ENCODE data around the gene PFN3. TPM values are rescaled to one million over a fixed set of nuclear protein-coding genes. Genes with fewer than 3 reads are reported as not detected.
A peak's percentile ranks its signal among the peaks of the same experiment; 100 is the strongest.
"Not testable (repeated sequence)": the region's sequence is repeated elsewhere in the genome, so short reads cannot be mapped to it uniquely, and the experiment has no call there.

Gene PFN3
- total RNA-seq, 1 experiment from 2014 or later: not detected

GRCh38 chr5:177375516-177375915 lies 24.9 kb downstream of the PFN3 start:
- not testable (repeated sequence) for H3K4me3 ChIP-seq; DNase-seq (ENCODE audit: low read depth in 1 of 2, low spot score in 2 of 2); H3K9me3 ChIP-seq (replicated peaks); H3K36me3 ChIP-seq; H3K27ac ChIP-seq; H3K27me3 ChIP-seq (replicated peaks)
- peaks cover 14% of the 10 kb centered on the region for H3K4me1 ChIP-seq (replicated peaks)

DNA sequence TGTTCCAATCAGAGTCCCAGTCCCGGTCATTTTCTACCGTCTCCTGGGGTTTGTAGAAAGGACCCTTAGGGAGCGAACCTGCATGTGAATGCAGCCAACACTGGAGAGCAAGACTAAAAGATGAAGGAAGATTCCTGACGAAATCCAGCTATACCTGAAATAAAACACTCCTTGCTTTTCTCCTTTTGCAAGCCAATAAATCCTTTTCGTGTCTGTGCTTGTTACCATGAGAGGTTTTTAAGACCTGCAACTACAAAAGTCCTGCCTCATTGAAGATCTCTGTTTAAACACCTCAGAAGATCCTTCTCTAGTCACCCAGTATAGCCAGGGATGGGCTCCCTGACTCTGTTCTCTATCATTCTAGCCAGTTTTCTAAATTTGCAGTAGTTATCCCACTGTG lies 26.2 kb downstream of the PFN3 start:
- Histone ChIP-seq H3K36me3 (no peaks in the 10 kb centered on the region), H3K27me3 (replicated peaks) (0 out of 2 replicates have a peak, but pooled peaks cover 3% of the 10 kb centered on the region), H3K4me3 (no peak overlapping the region), H3K9me3 (replicated peaks) (no peaks in the 10 kb centered on the region), H3K4me1 (replicated peaks) (peaks cover 6% of the 10 kb centered on the region), H3K27ac (no peak overlapping the region)
- DNase-seq (ENCODE audit: low read depth in 1 of 2, low spot score in 2 of 2): no peak

DNA sequence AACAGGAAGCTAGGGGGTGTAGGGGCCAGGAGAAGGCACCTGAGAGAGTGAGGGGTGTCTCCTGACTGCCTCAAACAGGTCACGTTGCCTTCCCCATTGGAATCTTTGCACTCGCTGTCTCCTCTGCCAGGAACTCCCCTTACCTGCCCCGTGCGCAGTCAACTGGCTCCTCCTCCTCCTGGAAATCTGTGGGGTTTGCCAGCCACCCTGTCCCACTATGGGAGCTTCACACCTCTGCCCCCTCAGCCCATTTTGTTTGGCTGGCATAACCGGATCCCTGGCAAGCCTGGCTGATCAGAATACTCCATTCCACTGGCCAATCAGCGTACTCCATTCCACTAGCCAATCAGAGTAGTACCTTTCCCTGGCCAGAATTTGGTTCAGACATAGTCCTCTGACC lies 26.7 kb downstream of the PFN3 start:
- no peaks in the 10 kb centered on the region for H3K36me3 ChIP-seq
- no peak overlapping the region for H3K4me3 ChIP-seq
- peaks cover 4% of the 10 kb centered on the region for H3K4me1 ChIP-seq (replicated peaks)
- H3K27me3 ChIP-seq (replicated peaks): 0 out of 2 replicates have a peak, but pooled peaks cover 3% of the 10 kb centered on the region
- H3K9me3 ChIP-seq (replicated peaks): no peaks in the 10 kb centered on the region
- no peak overlapping the region for H3K27ac ChIP-seq
- no peak for DNase-seq (ENCODE audit: low read depth in 1 of 2, low spot score in 2 of 2)

- peaks cover 4% of the 10 kb centered on the region for H3K4me1 ChIP-seq (replicated peaks)
- H3K4me3 ChIP-seq: no peak overlapping the region
- no peaks in the 10 kb centered on the region for H3K36me3 ChIP-seq
Measured at GRCh38 chr5:177372910-177373309, 27.6 kb downstream of the PFN3 start.

GRCh38 chr5:177372034-177372896 lies 28.2 kb downstream of the PFN3 start:
- 0 out of 2 replicates have a peak, but pooled peaks cover 9% of the 10 kb centered on the region for H3K27me3 ChIP-seq (replicated peaks)
- H3K4me1 ChIP-seq (replicated peaks): peaks cover 4% of the 10 kb centered on the region
- H3K4me3 ChIP-seq: no peak overlapping the region
- no peak for DNase-seq (ENCODE audit: low read depth in 1 of 2, low spot score in 2 of 2)
- H3K27ac ChIP-seq: no peak overlapping the region
- 0 out of 2 replicates have a peak, but pooled peaks cover 3% of the 10 kb centered on the region for H3K9me3 ChIP-seq (replicated peaks)
- H3K36me3 ChIP-seq: no peaks in the 10 kb centered on the region

More at GRCh38 chr5:177372910-177373309, 27.6 kb downstream of the PFN3 start:
- 0 out of 2 replicates have a peak, but pooled peaks cover 3% of the 10 kb centered on the region for H3K9me3 ChIP-seq (replicated peaks)
- no peak overlapping the region for H3K27ac ChIP-seq
- DNase-seq (ENCODE audit: low read depth in 1 of 2, low spot score in 2 of 2): no peak
- H3K27me3 ChIP-seq (replicated peaks): 0 out of 2 replicates have a peak, but pooled peaks cover 6% of the 10 kb centered on the region

DNA sequence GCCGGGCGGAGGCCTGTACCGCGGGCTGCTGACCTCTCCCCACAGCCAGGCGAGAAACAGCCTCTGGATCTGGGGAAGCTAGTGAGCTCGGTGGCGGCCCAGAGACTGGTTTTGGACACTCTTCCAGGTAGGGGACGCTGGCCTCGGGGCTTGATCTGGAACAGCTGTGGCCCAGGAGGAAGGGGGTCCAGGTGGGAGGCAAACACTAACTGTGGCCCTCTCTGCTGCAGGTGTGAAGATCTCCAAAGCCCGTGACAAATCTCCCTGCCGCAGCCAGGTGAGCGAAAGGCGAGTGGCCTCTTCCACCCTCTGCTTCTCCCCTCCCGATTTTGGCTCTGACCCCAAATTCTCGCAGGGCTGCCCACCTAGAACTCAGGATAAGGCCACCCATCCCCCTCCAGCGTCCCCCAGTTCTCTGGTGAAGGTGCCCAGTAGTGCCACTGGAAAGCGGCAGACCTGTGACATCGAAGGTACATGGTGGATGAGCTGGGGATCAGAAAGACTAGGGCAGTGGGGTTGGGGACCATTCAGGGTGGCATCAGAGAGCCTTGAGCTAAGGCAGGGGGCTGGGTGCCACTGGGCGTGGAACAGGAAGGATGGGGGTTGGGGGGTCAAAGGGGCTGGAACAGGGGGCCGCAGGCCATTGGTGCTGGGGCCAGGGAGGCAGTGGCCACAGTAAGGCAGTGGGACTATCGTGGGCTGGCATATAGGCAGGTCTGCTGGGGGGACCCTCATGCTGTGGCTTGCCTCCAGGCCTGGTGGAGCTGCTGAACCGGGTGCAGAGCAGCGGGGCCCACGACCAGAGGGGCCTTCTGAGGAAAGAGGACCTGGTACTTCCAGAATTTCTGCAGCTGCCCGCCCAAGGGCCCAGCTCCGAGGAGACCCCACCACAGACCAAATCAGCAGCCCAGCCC lies 29.1 kb downstream of the PFN3 start:
- H3K4me3 ChIP-seq: peak overlapping the region; percentile 26
- H3K27ac ChIP-seq: no peak overlapping the region
- H3K27me3 ChIP-seq (replicated peaks): peaks cover 9% of the 10 kb centered on the region; the same call in 1 of the 2 replicates

DNA sequence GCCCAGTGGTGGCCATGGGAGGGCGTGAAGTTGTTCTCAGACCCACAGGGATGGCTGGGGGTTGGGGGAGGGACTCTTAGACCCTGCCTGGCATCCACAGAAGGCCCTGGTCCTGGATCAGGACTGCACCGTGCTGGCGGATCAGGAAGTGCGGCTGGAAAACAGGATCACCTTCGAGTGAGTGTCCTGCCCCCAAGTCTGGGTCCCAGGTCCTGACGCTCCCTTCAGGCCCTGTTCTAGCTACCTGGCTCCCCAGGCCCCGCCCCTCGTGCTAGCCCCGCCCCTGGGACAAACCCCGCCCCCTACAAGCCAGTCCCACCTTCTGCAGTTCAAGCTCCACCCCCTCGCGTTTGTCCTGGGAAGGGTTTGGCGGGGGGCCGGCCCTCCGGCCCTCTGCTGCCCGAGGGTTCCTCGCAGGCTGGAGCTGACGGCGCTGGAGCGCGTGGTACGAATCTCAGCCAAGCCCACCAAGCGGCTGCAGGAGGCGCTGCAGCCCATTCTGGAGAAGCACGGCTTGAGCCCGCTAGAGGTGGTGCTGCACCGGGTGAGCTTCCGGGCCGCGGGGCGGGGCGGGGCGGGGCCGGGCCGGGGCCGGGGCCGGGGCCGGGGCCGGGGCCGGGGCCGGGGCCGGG lies 29.9 kb downstream of the PFN3 start:
- Histone ChIP-seq H3K36me3 (no peaks in the 10 kb centered on the region), H3K4me1 (replicated peaks) (peaks cover 4% of the 10 kb centered on the region), H3K27ac (no peak overlapping the region), H3K4me3 (peak overlapping the region; percentile 26), H3K27me3 (replicated peaks) (peaks cover 9% of the 10 kb centered on the region; the same call in 1 of the 2 replicates), H3K9me3 (replicated peaks) (0 out of 2 replicates have a peak, but pooled peaks cover 3% of the 10 kb centered on the region)
- peak; percentile 85 to 93 for DNase-seq (ENCODE audit: low read depth in 1 of 2, low spot score in 2 of 2)

More for the DNA sequence above, 29.1 kb downstream of the PFN3 start:
- no peaks in the 10 kb centered on the region for H3K36me3 ChIP-seq
- H3K9me3 ChIP-seq (replicated peaks): 0 out of 2 replicates have a peak, but pooled peaks cover 3% of the 10 kb centered on the region
- H3K4me1 ChIP-seq (replicated peaks): peaks cover 4% of the 10 kb centered on the region
- DNase-seq (ENCODE audit: low read depth in 1 of 2, low spot score in 2 of 2): no peak

DNA sequence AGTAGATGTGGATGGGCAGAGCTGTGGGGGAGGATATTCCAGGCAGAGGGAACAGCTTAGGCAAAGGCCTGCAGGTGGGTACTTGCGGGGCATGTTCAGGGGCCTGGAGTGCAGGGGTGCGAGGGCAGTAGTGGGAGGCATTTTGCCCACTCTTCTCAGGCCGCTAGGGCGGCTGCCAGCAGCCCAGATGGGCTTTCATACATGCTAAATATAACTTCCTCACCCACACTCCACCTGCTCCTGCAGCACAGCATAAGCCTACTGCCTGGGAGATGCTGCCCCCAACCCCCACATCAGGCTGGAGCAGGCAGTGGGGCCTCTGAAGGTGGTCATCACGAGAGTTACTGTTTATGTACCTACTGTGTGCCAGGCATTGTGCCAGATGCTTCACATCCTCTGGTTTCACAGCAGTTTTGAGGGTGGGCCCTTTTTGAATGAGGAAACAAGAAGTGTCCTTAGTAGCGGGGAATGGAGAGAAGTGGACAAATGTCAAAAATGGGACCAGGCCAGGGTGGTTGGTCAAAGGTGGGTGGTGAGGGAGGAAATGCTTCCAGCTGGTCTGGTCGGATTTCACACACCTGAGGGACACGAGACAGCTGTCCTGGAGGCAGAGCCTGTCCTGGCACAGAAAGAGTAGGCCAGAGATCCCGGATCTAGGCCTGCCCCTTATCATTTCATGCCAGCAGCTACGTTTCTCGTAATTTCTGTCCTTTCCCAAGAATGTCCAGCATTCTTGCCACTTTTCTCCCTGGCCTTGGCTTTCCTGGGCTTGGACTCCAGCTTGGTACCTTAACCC lies 30.6 kb downstream of the PFN3 start:
- Histone ChIP-seq H3K27ac (no peak overlapping the region), H3K4me1 (replicated peaks) (peaks cover 4% of the 10 kb centered on the region), H3K9me3 (replicated peaks) (0 out of 2 replicates have a peak, but pooled peaks cover 3% of the 10 kb centered on the region), H3K36me3 (no peaks in the 10 kb centered on the region), H3K4me3 (no peak overlapping the region), H3K27me3 (replicated peaks) (peaks cover 6% of the 10 kb centered on the region; the same call in 1 of the 2 replicates)
- DNase-seq (ENCODE audit: low read depth in 1 of 2, low spot score in 2 of 2): no peak

- H3K9me3 ChIP-seq (replicated peaks): 0 out of 2 replicates have a peak, but pooled peaks cover 3% of the 10 kb centered on the region
- peaks cover 6% of the 10 kb centered on the region; the same call in 1 of the 2 replicates for H3K27me3 ChIP-seq (replicated peaks)
- DNase-seq (ENCODE audit: low read depth in 1 of 2, low spot score in 2 of 2): peak; percentile 36 to 55
- peaks cover 4% of the 10 kb centered on the region for H3K4me1 ChIP-seq (replicated peaks)
- H3K36me3 ChIP-seq: no peaks in the 10 kb centered on the region
- H3K27ac ChIP-seq: no peak overlapping the region
- no peak overlapping the region for H3K4me3 ChIP-seq
Measured at GRCh38 chr5:177368869-177369644, 31.4 kb downstream of the PFN3 start.

DNA sequence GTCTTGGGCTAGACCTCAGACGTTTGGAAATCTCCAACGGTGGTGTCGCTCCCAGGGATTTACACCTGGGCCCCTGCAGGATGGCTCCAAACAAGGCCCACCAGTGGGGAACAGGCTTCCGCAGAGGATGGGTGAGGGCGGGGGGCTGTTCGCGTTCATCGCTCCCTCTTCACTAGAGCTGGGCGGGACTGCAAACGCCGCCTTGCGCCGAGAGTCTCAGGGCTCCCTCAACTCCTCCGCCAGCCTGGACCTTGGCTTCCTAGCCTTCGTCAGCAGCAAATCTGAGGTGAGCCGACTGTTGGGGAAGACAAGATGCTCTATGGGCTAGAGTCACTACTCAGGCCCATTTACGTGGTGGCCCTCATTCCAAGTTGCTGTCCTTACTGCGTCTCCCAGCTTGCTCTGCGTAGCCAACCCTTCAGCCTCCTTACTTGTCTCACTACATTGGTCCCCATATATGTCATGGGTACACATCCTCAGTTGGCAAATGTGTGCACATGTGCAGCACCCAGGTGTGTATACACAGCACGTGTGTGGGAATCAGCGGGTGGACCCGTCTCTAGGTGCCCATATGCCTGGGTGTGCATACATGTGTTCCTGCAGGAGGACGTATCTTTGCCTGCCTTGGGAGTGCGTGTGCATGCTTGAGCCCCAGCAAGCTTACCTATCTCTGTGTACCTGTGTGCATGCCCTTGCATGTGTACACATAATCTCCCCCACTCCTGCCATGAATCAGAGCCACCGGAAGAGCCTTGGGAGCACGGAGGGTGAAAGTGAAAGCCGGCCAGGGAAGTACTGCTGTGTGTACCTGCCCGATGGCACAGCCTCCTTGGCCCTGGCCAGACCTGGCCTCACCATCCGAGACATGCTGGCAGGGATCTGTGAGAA lies 32.2 kb downstream of the PFN3 start:
- H3K27ac ChIP-seq: no peak overlapping the region
- no peak overlapping the region for H3K4me3 ChIP-seq
- peaks cover 6% of the 10 kb centered on the region for H3K4me1 ChIP-seq (replicated peaks)
- 0 out of 2 replicates have a peak, but pooled peaks cover 3% of the 10 kb centered on the region for H3K9me3 ChIP-seq (replicated peaks)
- H3K27me3 ChIP-seq (replicated peaks): peaks cover 11% of the 10 kb centered on the region
- H3K36me3 ChIP-seq: no peaks in the 10 kb centered on the region
- DNase-seq (ENCODE audit: low read depth in 1 of 2, low spot score in 2 of 2): no peak

- Histone ChIP-seq H3K27me3 (replicated peaks) (peaks cover 15% of the 10 kb centered on the region), H3K4me1 (replicated peaks) (peaks cover 11% of the 10 kb centered on the region), H3K27ac (no peak overlapping the region), H3K36me3 (no peaks in the 10 kb centered on the region), H3K4me3 (no peak overlapping the region), H3K9me3 (replicated peaks) (0 out of 2 replicates have a peak, but pooled peaks cover 3% of the 10 kb centered on the region)
- no peak for DNase-seq (ENCODE audit: low read depth in 1 of 2, low spot score in 2 of 2)
Measured at GRCh38 chr5:177367323-177367848, 33.1 kb downstream of the PFN3 start.
